Loucy (cell line): ENCODE data around the gene CKS2.
"Not testable (repeated sequence)": the region's sequence is repeated elsewhere in the genome, so short reads cannot be mapped to it uniquely, and the experiment has no call there.

ENCODE experiments used
- H2AFZ ChIP-seq: fragments of 200-600 bp; sonication (generic); 2 replicates; pipeline ENCODE4 v1.6.0; 2016; ENCODE audit warnings: antibody characterized with exemption, mild to moderate bottlenecking, low read length, moderate library complexity
- H3F3A ChIP-seq: fragments of 200-600 bp; 2 replicates; pipeline ENCODE4 v1.6.0; 2016; ENCODE audit warnings: antibody characterized with exemption, low read depth, mild to moderate bottlenecking
- H3K27me3 ChIP-seq: fragments of 200-600 bp; sonication (generic); 2 replicates; pipeline ENCODE4 v1.6.1; 2014; ENCODE audit warnings: low read length, mild to moderate bottlenecking; ENCODE audit not compliant: insufficient read depth, poor library complexity, severe bottlenecking
- H3K36me3 ChIP-seq: fragments of 200-600 bp; sonication (generic); 2 replicates; pipeline ENCODE4 v1.6.1; 2016; ENCODE audit warnings: low read length; ENCODE audit not compliant: insufficient read depth
- H3K4me1 ChIP-seq: fragments of 200-600 bp; sonication (generic); 2 replicates; pipeline ENCODE4 v1.5.1; 2014; ENCODE audit warnings: low read length, mild to moderate bottlenecking; ENCODE audit not compliant: insufficient read depth, poor library complexity, severe bottlenecking
- H3K4me2 ChIP-seq: fragments of 200-600 bp; sonication (generic); 2 replicates; pipeline ENCODE4 v1.6.0; 2014; ENCODE audit warnings: antibody characterized with exemption, low read length, low read depth, mild to moderate bottlenecking; ENCODE audit not compliant: poor library complexity, severe bottlenecking
- H3K4me3 ChIP-seq: fragments of 200-600 bp; sonication (generic); 2 replicates; pipeline ENCODE4 v1.5.1; 2014; ENCODE audit warnings: low read length, mild to moderate bottlenecking, mixed read lengths; ENCODE audit not compliant: poor library complexity, severe bottlenecking
- H3K79me2 ChIP-seq: fragments of 200-600 bp; sonication (generic); 2 replicates; pipeline ENCODE4 v1.6.1; 2014; ENCODE audit warnings: low read length; ENCODE audit not compliant: insufficient read depth
- H3K9ac ChIP-seq: fragments of 200-600 bp; sonication (generic); 2 replicates; pipeline ENCODE4 v1.6.0; 2014; ENCODE audit warnings: mild to moderate bottlenecking, low read depth, low read length, moderate library complexity; ENCODE audit not compliant: poor library complexity, severe bottlenecking
- H3K9me2 ChIP-seq: fragments of 200-600 bp; sonication (generic); replicated peaks from 2 replicates; pipeline ENCODE4 v1.6.1; 2016; ENCODE audit warnings: low read depth, low read length, mixed read lengths
- H3K9me3 ChIP-seq: fragments of 200-600 bp; sonication (generic); 2 replicates; pipeline ENCODE4 v1.6.1; 2014; ENCODE audit warnings: mild to moderate bottlenecking, antibody characterized with exemption, low read length, low read depth; ENCODE audit not compliant: insufficient read depth
- H4K20me1 ChIP-seq: fragments of 200-600 bp; sonication (generic); 2 replicates; pipeline ENCODE4 v1.6.0; 2014; ENCODE audit warnings: antibody characterized with exemption, low read length, mild to moderate bottlenecking; ENCODE audit not compliant: insufficient read depth, poor library complexity, severe bottlenecking
- CTCF ChIP-seq: fragments of 200-600 bp; sonication (generic); conservative IDR thresholded peaks from 2 replicates; pipeline ENCODE4 v1.5.1; 2014; ENCODE audit warnings: mild to moderate bottlenecking, antibody characterized with exemption, low read length
- EZH2phosphoT487 ChIP-seq: fragments of 200-600 bp; IDR thresholded peaks from 2 replicates; pipeline ENCODE4 v1.6.1; 2018; ENCODE audit warnings: antibody characterized with exemption, mild to moderate bottlenecking, moderate library complexity, borderline replicate concordance

Gene CKS2

GRCh38 chr9:89278997-89279739 is 31.8 kb upstream of the CKS2 start:
- TF ChIP-seq CTCF (peak; percentile 80), EZH2phosphoT487 (peak; percentile 98)
- no peaks in the 10 kb centered on the region for H3K9me2 ChIP-seq

DNA sequence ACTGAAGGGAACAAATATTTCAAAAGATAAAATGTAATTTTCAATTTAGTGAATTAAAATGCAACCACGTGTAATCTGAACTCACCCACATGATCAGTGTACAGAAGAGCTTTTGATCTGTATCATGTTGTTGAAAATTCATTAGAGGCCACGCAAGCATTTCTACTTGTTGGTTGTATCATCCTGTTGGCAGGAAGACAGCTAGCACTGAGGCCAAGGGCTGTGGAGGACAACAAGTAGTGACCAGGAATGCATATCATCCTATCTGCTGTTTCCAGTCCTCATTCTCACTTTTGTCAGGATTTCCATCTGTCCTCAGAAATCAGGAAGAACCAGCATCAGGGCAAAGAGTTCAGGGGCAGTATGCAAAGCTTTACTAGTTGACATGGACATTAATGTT is 29.9 kb upstream of the CKS2 start:
- Histone ChIP-seq H3K4me3 (no peak overlapping the region), H3K4me2 (no peak overlapping the region), H3K9me3 (no peaks in the 10 kb centered on the region), H4K20me1 (peaks cover 3% of the 10 kb centered on the region), H3K36me3 (no peaks in the 10 kb centered on the region), H2AFZ (no peak overlapping the region), H3K9me2 (no peaks in the 10 kb centered on the region), H3F3A (peaks cover 5% of the 10 kb centered on the region; the same call in 1 of the 2 replicates), H3K9ac (no peak overlapping the region), H3K4me1 (peaks cover 18% of the 10 kb centered on the region), H3K27me3 (peaks cover 80% of the 10 kb centered on the region), H3K79me2 (no peaks in the 10 kb centered on the region)
- no peak for TF ChIP-seq CTCF
- no peak for TF ChIP-seq EZH2phosphoT487

More at GRCh38 chr9:89278997-89279739, 31.8 kb upstream of the CKS2 start:
- Histone ChIP-seq H3K4me3 (no peak overlapping the region), H3K27me3 (peaks cover 77% of the 10 kb centered on the region), H3F3A (peaks cover 5% of the 10 kb centered on the region; the same call in 1 of the 2 replicates), H3K79me2 (no peaks in the 10 kb centered on the region), H3K9ac (no peak overlapping the region), H3K4me1 (peaks cover 18% of the 10 kb centered on the region), H2AFZ (no peak overlapping the region), H4K20me1 (peaks cover 3% of the 10 kb centered on the region), H3K9me3 (peaks cover 13% of the 10 kb centered on the region; the same call in 1 of the 2 replicates), H3K36me3 (no peaks in the 10 kb centered on the region), H3K4me2 (peak overlapping the region; percentile 36)

DNA sequence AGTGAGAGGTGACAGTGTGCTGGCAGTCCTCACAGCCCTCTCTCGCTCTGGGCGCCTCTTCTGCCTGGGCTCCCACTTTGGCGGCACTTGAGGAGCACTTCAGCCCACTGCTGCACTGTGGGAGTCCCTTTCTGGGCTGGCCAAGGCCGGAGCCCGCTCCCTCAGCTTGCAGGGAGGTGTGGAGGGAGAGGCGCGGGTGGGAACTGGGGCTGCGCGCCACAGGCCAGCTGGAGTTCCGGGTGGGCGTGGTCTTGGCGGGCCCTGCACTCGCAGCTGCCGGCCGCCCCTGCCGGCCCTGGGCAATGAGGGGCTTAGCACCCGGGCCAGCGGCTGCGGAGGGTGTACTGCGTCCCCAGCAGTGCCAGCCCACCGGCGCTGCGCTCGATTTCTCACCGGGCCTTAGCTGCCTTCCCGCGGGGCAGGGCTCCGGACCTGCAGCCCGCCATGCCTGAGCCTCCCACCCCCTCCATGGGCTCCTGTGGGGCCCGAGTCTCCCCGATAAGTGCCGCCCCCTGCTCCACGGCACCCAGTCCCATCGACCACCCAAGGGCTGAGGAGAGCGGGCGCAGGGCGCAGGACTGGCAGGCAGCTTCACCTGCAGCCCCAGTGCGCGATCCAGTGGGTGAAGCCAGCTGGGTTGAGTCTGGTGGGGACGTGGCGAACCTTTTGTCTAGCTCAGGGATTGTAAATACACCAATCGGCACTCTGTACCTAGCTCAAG is 28.6 kb upstream of the CKS2 start:
- not testable (repeated sequence) for H3K36me3 ChIP-seq, H2AFZ ChIP-seq, H3K9me3 ChIP-seq, H3K4me2 ChIP-seq, H3K79me2 ChIP-seq, H3F3A ChIP-seq, H3K4me3 ChIP-seq, H3K9me2 ChIP-seq, H3K9ac ChIP-seq, H4K20me1 ChIP-seq
- Histone ChIP-seq H3K4me1 (peaks cover 15% of the 10 kb centered on the region), H3K27me3 (peaks cover 78% of the 10 kb centered on the region)
